ENCODE data around the gene TMEM231.

DNA sequence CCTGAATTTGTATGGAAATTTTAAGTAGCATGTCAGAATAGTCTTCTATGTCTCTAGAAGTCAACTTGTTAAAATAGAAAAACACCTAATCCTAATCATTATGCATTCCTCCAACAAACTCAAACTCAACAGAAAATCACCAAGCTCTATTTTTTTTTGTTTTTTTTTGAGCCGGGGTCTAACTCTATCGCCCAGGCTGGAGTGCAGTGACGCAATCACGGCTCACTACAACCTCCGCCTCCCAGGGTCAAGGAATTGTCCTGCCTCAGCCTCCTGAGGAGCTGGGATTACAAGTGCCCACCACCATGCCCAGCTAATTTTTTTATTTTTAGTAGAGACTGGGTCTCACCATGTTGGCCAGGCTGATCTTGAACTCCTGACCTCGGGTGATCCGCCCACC, 9.8 kb downstream of the TMEM231 start:
- TF ChIP-seq, protein P1, sequence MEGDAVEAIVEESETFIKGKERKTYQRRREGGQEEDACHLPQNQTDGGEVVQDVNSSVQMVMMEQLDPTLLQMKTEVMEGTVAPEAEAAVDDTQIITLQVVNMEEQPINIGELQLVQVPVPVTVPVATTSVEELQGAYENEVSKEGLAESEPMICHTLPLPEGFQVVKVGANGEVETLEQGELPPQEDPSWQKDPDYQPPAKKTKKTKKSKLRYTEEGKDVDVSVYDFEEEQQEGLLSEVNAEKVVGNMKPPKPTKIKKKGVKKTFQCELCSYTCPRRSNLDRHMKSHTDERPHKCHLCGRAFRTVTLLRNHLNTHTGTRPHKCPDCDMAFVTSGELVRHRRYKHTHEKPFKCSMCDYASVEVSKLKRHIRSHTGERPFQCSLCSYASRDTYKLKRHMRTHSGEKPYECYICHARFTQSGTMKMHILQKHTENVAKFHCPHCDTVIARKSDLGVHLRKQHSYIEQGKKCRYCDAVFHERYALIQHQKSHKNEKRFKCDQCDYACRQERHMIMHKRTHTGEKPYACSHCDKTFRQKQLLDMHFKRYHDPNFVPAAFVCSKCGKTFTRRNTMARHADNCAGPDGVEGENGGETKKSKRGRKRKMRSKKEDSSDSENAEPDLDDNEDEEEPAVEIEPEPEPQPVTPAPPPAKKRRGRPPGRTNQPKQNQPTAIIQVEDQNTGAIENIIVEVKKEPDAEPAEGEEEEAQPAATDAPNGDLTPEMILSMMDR (IDR thresholded peaks at IDR 0.05; ENCODE audit: low read length) = no peak
- no peak for TF ChIP-seq EZH2 (IDR thresholded peaks at IDR 0.05; ENCODE audit: borderline replicate concordance, low read length)
